ENCODE measurements around the gene DBET.
"Not testable (repeated sequence)": the region's sequence is repeated elsewhere in the genome, so short reads cannot be mapped to it uniquely, and the experiment has no call there.

The DBET gene

DNA sequence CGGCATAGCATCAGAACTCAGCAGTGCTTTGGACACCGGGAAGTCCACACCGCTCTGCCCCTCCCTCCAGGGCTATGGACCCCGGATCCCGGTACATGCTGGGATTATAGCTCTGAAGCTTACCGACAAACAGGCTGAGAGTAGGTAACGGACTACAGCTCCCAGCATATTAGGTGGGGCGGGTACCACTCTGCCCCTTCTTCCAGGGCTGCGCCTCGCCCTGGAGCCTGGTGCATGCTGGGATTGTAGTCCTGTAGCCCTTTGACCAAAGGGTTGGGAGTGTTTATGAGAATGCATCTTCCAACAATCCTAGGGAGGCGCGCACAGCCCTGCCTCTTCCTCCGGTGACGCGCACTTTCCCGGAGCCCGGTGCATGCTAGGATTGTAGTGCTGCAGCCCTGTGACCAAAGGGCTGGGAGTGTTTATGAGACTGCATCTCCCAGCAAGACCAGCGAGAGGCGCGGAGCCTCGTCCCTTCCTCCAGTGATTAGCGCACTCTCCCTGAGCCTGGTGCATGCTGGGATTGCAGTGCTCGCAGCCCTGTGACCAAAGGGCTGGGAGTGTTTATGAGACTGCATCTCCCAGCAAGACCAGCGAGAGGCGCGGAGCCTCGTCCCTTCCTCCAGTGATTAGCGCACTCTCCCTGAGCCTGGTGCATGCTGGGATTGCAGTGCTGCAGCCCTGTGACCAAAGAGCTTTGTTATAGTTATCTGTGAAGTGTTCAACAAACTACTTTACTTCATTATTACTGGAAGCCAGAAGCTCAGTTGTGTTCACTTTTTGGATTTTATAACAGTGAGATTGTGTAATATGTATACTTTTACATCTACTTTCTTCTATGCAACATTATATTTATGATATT, 14.7 kb upstream of the DBET start:
- peak; percentile 11 for FAIRE-seq

DNA sequence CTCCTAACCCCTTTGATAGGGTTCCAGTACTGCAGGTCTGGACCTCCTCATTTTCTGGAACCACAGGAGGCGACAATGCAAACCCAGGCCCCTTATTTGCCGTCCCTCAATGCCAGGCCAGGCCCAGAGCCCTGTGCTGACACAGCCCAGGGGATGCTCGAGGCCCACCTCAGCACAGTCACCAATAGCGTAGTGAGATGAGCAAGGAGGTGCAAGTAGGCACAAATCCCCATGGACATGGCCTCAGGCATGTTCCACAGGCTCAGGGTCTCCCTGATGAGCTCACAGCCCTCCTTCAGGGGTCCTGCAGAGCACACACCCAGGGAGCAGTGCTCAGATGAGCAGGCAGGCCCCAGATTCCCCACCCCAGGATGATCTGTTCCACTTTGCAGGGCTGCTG, 5.3 kb upstream of the DBET start:
- FAIRE-seq, result not testable (repeated sequence)

DNA sequence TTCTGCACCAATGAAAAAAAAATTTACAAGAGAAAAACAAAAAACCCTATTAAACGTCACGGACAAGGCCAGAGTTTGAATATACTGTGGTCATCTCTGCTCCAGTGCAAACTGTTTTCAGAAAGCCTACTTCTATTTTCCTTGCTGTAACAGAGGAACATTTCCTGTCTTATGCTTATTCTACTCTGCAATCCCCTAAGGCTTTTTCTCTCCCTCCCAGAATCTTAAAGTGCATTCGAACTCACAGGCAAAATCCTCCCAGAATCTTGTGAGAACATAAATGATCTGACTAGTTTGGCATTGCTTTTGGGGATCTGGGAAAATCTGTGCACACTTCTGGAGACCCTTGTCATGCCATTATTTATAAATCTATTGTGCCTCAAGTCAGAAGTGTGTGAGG, 503 bp downstream of the DBET start:
- not testable (repeated sequence) for FAIRE-seq

DNA sequence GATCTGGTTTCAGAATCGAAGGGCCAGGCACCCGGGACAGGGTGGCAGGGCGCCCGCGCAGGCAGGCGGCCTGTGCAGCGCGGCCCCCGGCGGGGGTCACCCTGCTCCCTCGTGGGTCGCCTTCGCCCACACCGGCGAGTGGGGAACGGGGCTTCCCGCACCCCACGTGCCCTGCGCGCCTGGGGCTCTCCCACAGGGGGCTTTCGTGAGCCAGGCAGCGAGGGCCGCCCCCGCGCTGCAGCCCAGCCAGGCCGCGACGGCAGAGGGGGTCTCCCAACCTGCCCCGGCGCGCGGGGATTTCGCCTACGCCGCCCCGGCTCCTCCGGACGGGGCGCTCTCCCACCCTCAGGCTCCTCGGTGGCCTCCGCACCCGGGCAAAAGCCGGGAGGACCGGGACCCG, 4.0 kb downstream of the DBET start:
- FAIRE-seq, result not testable (repeated sequence)

DNA sequence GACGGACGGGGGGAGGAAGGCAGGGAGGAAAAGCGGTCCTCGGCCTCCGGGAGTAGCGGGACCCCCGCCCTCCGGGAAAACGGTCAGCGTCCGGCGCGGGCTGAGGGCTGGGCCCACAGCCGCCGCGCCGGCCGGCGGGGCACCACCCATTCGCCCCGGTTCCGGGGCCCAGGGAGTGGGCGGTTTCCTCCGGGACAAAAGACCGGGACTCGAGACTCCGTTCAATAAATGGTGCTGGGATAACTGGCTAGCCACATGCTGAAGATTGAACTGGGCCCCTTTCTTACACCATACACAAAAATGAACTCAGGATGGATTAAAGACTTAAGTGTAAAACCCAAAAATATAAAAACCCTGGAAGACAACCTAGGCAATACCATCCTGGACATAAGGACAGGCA, 28.8 kb downstream of the DBET start:
- not testable (repeated sequence) for FAIRE-seq

DNA sequence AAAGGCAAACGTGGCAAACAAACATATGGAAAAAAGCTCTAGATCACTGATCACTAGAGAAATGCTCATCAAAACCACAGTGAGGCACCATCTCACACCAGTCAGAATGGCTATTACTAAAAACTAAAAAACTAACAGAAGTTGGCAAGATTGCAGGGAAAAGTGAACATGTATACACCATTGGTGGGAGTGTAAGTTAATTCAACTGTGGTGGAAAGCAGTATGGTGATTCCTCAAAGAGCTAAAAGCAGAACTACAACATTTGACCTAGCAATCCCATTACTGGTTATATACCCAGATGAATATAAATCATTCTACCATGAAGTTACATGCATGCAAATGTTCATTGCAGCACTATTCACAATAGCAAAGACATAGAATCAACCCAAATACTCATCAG, 29.7 kb downstream of the DBET start:
- FAIRE-seq, result not testable (repeated sequence)

DNA sequence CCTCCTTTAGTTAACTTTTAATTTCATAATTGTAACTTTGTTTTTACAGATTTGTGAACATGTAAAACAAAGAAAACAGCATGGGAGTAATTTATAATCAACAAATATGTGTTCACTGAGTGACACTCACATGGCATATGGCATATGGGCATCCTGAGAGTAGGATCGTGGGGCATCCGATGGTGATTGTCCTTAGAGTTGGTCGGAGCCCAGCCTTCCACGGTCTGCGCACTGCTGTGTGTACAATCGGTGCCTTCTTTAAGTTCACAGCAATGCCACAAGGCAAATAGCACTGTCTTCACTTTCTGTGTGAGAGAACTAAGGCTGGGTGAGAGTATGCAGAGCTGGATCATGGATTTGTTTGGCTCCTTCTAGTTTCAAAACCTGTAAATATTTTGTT, 31.0 kb downstream of the DBET start:
- not testable (repeated sequence) for FAIRE-seq

DNA sequence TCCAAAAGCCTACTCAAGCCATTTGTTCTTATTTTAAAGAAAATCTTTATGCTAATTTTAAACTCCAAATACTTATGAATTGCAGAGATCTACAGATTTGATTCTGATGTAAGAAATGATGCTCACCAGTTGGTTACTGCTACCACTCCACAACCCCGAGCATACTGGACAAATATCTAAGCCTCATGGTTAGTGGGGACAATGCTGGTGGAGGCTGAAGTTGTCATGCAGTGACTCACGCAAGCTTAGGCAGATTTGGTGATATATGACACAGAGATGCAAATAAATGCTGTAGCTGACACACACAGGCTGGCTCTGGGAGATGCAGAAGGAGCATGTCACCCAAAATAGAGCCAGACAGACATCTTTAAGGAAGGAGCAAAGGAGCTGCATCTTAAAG, 35.3 kb downstream of the DBET start:
- not testable (repeated sequence) for FAIRE-seq

DNA sequence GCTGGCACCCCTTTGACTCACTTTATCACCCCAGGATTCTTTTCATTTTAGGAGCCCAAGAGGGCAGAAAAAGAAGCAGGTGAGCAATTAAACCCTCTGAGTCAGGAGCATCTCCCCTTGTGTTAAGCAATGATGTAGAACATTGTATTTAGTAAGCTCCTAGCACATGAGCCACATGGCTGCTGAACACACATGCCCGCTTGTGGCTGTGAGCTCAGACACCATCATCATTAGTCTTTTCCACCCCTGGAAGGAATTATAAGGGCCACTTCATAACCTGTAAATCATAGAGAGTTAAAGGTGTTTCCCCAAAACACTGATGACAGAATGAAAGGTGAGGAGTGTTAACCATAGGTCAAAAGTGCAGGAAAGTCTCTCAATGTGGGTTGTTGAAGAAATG, 37.2 kb downstream of the DBET start:
- FAIRE-seq, result not testable (repeated sequence)

DNA sequence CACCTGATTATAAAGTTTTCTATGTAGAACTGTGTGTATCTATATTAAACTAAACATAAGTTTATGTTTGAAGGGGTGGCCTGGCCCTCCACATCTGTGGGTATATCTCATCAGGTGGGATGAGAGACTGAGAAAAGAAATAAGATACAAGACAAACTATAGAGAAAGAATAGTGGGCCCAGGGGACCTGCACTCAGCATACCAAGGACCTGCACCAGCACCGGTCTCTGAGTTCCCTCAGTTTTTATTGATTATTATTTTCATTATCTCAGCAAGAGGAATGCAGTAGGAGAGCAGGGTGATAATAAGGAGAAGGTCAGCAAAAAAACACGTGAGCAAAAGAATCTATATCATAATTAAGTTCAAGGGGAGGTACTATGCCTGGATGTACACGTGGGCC, 41.9 kb downstream of the DBET start:
- FAIRE-seq, result not testable (repeated sequence)

DNA sequence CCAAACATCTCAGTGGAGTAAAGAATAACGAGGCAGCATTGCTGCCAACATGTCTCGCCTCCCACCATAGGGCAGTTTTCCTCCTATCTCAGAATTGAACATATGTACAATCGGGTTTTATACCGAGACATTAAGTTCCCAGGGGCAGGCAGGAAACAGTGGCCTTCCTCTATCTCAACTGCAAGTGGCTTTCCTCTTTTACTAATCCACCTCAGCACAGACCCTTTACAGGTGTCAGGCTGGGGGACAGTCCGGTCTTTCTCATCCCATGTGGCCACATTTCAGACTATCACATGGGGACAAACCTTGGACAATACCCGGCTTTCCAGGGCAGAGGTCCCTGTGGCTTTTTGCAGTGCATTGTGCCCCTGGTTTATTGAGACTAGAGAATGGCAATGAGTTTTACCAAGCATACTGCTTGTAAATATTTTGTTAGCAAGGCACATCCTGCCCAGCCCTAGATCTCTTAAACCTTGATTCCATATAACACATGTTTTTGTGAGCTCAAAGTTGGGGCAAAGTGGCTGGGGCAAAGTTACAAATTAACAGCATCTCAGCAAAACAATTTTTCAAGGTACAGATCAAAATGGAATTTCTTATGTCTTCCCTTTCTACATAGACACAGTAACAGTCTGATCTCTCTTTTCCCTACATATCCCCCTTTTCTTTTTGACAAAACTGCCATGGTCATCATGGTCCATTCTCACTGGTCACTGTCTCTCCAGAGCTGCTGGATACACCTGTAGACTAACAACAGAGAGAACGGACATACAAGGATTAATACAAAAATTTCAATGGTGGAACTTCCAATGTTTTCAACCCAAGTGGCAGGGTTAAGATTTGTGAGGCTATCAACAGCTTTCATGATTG, 42.5 kb downstream of the DBET start:
- not testable (repeated sequence) for FAIRE-seq

DNA sequence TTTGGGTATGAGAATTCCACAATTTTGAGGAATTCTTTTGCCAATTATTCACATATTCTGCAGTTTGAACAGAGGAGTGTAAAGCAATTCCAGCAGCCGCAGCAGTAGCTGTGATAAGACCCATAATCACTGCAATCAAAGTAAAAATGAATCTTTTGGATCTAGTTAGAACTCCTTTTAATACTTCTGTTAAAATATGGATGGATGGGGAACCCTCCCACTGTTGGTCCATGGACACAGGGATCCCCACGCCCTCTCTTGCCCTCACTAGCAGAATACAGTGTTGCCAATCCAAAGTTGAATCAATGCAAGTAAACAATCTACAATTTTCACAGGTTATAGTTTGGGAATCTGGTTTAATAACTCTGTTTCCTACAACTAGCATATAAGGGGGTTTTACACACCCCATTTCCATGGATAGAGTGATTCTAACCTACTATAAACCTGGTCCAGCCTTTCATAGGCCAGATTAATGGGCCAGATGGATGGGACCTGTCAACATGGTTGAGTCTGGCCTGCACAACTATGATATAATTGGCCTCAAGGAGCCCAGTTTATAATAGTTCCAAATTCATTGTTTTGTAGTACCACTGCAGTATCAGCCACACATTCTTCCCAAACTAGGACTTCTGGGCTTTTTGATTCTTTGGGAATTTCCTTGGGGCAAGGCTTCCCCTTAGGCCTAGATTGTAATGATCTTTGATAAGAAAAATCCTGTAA, 43.6 kb downstream of the DBET start:
- not testable (repeated sequence) for FAIRE-seq

DNA sequence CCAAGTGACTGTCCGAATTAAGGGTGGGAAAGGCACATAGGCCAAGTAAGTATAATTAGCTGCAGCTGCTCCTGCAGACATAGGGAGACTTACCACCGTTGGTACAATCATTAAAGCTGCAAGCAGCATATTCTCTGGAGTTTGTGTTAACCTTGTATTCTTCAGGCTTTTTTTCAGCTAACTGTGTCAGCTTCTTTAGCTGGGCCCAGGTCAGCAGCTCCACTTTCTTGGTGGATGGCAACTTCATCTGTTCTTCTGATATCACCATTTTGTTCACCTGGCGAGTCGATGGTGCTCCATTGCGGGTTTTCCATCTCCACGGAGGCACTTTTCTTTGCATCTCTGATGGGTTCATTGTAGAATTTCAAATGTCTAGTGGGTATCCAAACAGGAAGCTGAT, 44.5 kb downstream of the DBET start:
- not testable (repeated sequence) for FAIRE-seq

DNA sequence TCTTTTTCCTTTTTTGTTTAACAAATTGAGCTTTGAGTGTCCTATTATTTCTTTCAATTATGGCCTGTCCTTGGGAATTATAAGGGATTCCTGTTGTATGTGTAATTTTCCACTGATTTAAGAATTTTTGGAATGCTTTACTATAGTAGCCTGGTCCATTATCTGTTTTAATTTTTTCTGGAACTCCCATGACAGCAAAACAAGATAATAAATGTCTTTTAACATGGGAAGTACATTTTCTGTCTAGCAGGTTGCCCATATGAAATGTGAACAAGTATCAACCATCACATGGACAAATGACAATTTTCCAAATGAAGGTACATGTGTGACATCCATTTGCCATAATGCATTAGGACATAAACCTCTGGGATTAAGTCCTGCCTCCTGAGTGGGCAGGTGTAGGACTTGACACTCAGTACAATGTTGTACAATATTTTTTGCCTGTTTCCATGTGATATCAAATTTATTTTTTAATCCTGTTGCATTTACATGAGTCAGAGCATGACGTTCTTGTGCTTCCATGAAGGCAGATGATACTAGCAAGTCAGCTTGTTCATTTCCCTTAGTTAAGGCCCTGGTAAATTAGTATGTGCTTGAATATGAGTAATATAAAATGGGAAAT, 45.2 kb downstream of the DBET start:
- not testable (repeated sequence) for FAIRE-seq

DNA sequence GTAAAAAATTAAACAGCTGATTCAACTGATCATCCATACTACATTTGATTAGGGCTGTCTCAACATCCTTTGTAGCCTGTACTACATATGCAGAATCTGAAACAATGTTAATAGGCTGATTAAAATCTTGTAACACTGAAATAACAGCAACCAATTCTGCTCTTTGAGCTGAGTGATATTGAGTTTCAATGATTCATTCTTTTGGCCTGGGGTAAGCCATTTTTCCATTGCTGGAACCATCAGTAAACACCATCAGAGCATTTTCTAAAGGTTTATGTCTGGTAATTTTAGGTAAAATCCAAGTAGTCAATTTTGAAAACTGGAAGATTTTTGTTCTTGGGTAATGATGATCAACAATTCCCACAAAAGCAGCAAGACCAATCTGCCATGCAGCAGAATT, 45.7 kb downstream of the DBET start:
- not testable (repeated sequence) for FAIRE-seq

DNA sequence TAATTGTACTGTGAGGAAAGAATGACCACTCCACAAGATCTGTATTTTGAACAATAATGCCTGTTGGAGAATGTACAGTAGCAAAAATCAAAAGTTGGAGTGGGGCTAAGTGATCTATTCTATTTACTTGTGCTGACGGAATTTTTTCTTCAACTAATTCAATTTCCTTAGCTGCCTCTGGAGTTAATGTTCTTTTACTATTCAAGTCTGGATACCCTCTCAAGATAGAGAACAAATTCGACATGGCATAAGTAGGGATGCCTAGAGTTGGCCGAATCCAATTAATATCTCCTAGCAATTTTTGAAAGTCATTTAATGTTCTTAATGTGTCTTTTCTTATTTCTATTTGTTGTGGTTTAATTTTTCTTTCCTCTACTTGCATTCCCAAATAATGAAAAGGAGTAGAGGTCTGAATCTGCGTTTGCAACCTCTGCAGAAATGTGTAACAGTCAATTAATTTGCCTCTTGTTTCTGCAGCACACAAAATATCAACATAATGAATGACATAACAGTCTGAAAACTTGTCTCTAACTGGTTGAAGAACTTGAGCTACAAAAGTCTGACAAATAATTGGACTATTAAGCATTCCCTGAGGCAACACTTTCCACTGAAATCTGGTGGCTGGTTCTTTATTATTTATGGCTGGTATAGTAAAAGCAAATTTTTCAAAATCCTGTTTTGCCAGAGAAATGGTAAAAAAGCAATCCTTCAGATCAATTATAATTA, 46.4 kb downstream of the DBET start:
- not testable (repeated sequence) for FAIRE-seq

DNA sequence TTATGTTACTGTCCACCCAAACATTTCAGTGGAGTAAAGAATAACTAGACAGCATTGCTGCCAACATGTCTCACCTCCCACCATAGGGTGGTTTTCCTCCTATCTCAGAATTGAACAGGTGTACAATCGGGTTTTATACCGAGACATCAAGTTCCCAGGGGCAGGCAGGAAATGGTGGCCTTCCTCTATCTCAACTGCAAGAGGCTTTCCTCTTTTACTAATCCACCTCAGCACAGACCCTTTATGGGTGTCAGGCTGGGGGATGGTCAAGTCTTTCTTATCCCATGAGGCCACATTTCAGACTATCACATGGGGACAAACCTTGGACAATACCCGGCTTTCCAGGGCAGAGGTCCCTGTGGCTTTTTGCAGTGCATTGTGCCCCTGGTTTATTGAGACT, 48.6 kb downstream of the DBET start:
- not testable (repeated sequence) for FAIRE-seq

DNA sequence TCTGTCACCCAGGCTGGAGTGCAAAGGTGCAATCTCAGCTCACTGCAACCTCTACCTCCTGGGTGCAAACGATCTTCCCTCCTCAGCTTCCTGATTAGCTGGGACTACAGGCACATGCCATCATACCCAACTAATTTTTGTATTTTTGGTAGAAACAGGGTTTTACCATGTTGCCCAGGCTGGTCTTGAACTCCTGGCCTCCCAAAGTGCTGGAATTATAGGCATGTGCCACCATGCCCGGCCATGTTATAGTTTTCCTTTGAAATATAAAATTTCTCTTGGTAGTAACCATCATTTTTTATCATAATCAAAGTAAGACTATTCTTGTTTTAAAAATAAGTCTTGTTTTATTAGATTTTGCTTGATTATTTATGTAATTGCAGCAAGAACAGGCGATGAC, 50.7 kb downstream of the DBET start:
- FAIRE-seq, result not testable (repeated sequence)
